ENCODE measurements around the gene RBCK1.
"Not testable (repeated sequence)": the region's sequence is repeated elsewhere in the genome, so short reads cannot be mapped to it uniquely, and the experiment has no call there.

RBCK1 gene

DNA sequence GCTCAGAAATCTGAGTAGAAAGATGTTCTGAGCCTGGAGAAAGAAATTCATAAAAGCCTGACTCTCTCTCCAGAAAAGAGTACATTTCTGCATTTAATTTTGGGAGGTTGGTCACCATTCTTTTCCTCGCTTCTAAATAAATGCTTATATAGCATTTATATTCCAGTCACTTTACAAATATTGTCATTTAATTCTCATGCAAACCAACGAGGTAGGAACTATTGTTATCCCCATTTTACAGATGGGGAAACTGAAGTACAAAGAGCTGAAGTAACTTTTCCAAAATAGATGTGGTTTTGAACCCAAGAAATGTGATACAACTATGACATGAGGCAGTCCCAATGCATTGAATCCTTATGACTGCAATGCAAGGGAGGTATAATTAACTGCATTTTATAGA lies 32.0 kb upstream of the RBCK1 start:
- no peak for DNase-seq (ENCODE audit: low spot score)

DNA sequence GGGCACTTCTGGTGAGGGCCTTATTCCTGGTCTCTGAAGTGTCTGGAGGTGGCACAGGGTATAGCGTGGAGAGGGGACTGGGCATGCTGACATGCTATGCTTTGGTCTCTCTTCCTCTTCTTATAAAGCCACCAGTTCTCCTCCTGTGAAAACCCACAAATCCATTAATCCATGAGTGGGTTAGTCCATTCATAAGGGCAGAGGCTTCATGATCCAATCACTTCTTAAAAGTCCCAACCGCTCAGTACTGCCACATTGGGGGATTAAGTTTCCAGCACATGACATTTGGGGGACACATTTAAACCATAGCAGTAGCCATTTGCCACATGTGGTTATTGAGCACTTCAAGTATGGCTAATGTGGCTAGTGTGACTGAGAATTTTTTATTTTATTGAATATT lies 31.3 kb upstream of the RBCK1 start:
- DNase-seq (ENCODE audit: low spot score) = no peak

DNA sequence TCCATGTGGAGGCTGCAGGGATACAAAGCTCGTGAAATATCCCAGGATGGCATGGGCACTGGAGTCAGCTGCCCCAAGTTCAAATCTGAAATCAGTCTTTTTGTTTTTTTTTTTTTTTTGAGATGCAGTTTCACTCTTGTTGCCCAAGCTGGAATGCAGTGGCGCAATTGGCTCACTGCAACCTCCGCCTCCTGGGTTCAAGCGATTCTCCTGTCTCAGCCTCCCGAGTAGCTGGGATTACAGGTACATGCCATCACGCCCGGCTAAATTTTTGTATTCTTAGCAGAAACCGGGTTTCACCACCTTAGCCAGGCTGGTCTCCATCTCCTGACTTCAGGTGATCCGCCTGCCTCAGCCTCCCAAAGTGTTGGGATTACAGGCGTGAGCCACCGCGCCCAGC lies 30.5 kb upstream of the RBCK1 start:
- not testable (repeated sequence) for DNase-seq (ENCODE audit: low spot score)

DNA sequence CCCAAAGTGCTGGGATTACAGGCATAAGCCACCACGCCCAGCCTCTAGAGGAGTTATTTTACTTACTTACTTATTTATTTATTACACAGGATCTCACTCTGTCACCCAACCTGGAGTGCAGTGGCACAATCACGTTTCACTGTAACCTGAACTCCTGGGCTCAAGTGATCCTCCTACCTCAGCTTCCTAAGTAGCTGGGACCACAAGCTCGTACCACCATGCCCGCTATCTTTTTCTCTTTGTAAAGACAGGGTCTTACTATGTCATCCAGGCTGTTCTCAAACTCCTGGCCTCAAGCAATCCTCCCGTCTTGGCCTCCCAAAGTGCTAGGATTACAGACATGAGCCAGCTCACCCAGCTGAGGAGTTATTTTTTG lies 29.1 kb upstream of the RBCK1 start:
- no peak for DNase-seq (ENCODE audit: low spot score)

DNA sequence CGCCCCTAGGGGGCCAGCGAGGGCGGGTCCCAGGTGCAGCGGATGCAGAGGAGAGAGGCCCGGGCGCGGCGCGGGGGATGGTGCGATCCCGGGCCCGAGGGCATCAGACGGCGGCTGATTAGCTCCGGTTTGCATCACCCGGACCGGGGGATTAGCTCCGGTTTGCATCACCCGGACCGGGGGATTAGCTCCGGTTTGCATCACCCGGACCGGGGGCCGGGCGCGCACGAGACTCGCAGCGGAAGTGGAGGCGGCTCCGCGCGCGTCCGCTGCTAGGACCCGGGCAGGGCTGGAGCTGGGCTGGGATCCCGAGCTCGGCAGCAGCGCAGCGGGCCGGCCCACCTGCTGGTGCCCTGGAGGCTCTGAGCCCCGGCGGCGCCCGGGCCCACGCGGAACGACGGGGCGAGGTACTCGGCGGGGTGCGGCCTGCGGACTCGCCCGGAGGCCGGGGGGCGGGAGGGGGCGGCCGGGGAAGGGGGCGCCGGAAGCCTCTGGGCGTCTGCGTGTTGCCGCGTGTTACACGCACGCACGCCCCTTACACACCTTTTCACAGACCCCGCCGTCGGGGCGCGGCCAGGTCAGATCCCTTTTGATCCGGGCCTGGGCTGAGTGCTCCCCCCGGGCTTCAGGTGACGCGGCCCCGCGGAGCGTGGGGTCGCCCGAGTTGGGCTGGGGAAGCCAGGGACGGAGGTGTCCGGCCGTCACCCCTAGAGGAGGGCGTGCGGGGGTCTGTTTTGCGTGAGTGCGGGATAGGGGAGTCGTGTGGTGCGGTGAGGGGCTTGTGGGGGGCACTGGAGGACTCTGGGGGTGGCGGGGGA lies 27.1 kb upstream of the RBCK1 start:
- DNase-seq (ENCODE audit: low spot score) = no peak

DNA sequence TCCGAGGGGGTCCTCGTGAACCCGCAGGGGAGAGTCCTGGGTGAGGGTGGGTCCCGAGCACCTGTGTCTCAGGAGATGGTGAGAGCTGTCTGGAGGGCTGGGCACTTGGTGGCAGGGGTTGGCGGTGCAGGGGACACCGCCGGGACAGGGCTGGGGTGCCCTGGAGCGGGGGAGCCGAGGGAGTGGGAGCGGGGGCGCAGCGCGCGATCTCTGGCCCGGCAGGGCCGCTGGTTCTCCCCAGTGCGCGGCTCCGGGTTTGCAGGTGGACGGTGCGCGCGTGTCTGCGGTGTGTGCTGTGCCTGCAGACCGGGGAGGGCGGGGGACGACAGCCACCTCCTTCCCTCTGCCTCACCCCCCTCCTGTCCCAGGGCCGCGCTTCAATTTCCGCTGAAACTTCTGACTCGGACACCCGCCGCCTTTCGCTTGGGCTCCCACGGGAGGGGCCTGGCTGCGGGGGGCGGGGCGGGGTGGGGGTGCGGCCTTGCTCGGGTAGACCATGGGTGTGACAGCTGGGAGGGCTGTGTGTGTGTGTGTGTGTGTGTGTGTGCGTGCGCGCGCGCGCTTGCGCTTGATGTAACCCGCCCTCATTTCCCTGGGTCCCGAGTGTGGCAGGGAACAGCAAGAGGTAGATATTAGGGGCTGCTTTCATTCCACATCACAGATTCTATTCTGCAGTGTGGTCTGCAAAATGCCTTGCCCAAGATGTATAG lies 26.4 kb upstream of the RBCK1 start:
- peak; percentile 38 for DNase-seq (ENCODE audit: low spot score)

DNA sequence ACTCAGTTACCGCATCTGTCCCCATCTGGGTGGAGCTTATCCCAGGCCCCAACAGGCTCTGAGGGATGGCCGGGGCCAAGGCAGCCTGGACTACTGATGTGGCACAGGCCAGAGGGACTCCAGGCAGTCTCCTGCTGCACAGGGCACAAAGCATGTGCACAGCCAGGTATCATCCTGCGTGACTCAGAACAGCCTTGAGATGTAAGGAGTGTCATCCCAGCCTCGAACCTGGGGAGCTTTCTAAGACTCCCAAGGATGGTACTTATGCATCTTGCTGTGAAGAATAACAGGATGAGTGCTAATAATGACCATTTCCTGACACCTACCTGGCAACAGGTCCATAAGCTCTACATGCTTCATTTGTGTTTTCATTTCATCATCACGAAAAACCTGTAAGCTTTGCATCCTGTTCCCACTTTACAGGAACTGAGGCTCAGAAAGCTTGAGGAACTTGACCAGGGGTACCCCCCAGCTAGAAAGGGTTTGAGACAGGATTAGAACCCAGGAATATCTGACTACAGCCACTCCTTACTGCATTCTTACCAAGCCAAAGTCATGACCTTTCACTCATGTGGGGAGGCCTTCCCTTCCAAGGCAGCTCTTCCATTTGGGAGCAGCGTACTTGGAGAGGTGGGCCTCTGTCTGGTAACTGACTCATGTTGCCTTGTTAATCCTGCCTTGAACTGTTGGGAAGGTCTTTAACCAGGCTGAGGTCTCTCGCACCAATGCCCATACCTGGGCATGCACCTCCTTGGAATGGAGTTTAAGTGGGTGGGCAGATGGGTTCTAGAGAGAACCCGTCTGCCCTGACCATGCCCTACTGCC lies 25.6 kb upstream of the RBCK1 start:
- DNase-seq (ENCODE audit: low spot score) = no peak

DNA sequence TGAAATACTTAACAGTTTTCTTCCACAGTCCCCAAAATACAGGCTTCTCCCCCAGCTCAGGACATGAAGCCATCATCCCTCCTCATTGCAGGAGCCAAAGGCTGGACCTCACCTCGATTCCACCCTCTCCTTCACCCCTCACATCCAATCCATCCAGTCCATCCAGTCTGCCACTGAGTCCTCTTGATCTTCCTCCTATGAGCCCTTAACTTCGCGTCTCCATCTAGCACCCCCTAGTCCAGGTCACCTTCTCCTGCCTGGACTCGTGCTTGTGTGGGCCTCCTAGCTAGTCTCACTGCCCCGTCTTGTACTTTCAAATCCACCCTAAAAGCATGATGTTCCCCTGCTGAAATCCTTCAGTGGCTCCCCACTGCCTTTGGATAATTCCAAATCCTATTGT lies 24.2 kb upstream of the RBCK1 start:
- DNase-seq (ENCODE audit: low spot score) = no peak

DNA sequence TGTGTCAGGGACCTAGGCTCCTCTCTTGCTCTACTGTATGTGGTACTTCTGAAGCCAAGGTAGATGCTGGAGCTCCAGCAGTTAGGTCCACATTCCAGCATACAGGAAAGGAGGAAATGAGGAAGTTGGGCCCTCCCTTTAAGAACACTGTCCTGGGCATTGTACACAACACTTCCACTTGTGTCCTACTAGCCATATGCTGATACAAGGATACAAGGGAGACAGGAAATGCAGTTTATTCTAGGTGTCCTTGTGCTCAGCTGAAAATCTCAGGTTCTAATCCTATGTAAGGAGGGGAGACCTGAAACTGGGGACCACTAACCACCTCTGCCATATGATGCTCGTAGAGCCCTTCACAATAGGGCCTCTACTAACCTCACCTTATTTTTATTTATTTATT lies 23.4 kb upstream of the RBCK1 start:
- no peak for DNase-seq (ENCODE audit: low spot score)

DNA sequence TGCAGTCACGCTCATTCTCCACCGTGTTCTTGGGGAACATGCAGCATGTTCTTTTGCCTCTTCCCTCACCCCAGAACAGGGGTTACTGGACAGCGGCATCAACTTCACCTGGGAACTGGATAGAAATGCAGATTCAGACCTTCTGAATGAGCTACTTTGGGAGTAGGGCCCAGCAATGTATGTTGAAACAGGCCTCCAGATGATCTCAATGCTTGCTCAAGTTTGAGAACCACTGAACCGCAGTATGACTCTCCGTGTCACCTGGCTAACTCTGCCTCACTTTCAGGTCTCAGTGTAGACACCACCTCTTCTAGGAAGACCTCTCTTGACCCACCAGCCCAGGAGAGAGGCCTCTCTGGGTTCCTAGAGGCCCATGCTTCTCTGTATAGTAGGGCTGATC lies 22.7 kb upstream of the RBCK1 start:
- no peak for DNase-seq (ENCODE audit: low spot score)

DNA sequence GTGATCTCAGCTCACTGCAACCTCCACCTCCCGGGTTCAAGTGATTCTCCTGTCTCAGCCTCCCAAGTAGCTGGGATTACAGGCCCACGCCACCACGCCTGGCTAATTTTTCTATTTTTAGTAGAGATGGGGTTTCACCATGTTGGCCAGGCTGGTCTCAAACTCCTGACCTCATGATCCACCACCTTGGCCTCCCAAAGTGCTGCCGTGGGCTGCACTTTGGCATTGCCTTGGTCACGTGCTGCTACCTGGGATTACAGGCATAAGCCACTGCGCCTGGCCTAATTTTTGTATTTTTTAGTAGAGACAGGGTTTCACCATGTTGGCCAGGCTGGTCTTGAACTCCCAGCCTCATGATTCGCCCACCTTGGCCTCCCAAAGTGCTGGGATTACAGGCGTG lies 21.5 kb upstream of the RBCK1 start:
- not testable (repeated sequence) for DNase-seq (ENCODE audit: low spot score)

DNA sequence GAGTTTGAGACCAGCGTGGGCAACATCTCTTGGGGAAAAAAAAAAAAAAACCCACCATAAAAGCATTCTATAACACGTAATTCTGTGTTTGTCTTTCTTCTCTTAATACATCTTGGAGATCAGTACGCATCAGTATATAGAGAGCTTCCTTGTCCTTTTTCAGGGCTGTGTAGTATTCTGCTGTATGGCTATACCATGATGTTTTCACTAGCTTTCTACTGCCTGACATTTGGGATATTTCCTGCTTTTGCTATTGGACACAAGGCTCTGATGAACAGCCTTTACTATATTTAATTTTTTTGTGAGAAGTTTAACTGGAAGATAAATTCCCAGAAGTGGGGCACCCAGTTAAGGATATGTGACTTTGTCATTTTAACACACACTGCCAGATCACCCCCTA lies 20.6 kb upstream of the RBCK1 start:
- DNase-seq (ENCODE audit: low spot score) = no peak

DNA sequence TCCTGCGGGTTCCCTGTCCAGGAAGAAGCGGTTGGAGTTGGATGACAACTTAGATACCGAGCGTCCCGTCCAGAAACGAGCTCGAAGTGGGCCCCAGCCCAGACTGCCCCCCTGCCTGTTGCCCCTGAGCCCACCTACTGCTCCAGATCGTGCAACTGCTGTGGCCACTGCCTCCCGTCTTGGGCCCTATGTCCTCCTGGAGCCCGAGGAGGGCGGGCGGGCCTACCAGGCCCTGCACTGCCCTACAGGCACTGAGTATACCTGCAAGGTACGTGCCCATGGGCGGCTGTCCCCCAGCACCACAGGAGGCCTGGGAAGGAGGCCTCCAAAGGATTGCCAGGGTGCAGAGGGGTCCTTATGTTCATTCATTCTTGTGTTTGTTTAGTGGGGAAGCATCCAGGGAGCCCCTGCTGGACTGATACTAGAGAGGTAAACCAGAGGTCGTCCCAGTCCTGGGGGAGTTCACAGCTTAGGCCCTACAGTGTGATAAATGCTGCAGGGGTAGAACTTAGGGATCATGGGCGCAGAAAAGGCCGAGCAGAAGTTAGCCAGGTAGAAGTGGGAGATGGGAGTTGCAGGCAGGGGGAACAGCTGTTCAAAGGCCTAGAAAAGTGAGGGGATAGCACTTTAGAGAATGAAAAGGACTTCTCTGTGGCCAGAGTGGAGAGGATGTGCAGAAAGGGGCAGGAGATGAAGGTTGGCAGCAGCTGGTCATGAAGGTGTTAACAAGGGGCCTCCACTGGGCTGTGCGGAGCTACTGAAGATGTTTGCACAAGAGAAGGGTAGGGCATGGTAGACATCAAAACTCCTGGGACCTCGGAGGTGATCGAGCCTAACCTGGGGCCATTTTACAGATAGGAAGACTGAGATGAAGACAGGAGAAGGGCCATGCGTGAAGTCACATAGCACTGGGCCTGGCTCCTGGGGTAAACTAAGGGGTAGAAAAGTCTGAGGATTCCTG lies 19.8 kb upstream of the RBCK1 start:
- DNase-seq (ENCODE audit: low spot score) = no peak

DNA sequence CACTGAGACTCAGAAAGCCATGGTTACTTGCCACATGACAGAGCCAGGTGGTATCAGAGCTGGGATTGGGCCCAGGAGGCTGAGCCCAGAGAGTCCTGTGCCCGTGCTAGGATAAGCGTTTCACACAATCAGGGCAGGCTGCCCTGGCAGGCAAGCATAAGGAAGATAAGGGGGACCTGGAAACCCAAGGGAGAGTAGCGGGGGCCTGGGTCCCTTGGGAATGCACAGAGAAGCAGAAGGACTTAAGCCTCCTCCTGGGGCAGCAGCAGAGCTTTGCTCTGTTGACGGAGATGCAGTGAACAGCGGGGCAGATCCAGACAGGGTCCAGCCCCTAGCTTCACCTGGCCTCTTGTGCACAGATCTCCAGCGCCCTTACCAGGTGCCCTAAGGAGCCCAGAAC lies 18.9 kb upstream of the RBCK1 start:
- DNase-seq (ENCODE audit: low spot score) = no peak

DNA sequence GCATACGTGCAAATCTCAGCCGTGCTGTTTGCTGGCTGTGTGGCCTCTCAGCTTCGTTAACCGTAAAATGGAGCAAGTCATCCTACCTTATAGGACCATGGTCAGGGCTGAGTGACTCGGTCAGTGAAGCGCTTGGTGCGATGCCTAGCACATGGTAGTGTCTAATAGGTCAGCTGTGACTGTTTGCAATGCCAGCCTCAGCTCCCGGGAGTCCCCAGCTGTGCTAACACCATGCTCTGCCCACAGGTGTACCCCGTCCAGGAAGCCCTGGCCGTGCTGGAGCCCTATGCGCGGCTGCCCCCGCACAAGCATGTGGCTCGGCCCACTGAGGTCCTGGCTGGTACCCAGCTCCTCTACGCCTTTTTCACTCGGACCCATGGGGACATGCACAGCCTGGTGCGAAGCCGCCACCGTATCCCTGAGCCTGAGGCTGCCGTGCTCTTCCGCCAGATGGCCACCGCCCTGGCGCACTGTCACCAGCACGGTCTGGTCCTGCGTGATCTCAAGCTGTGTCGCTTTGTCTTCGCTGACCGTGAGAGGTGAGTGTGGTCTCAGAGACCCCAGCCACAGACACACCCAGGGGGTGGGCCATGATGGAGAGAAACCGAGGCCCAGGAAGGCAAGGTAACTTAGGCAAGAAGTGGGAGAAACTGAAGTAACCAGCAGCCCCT lies 16.9 kb upstream of the RBCK1 start:
- no peak for DNase-seq (ENCODE audit: low spot score)

DNA sequence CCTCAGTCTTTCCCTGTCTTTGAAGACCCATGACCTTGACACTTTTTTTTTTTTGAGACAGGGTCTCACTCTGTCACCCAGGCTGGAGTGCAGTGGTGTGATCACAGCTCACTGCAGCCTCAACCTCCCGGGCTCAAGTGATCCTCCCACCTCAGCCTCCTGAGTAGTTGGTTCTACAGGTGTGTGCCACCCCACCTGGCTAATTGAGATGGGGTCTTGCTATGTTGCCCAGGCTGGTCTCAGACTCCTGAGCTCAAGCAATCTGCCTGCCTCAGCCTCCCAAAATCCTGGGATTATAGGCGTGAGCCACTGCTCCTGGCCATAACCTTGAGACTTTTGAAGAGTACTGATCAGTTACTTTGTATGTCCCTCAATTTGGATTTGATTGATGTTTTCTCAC lies 14.8 kb upstream of the RBCK1 start:
- DNase-seq (ENCODE audit: low spot score) = not testable (repeated sequence)

DNA sequence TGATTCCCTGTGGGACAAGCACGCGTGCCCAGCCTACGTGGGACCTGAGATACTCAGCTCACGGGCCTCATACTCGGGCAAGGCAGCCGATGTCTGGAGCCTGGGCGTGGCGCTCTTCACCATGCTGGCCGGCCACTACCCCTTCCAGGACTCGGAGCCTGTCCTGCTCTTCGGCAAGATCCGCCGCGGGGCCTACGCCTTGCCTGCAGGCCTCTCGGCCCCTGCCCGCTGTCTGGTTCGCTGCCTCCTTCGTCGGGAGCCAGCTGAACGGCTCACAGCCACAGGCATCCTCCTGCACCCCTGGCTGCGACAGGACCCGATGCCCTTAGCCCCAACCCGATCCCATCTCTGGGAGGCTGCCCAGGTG lies 11.9 kb upstream of the RBCK1 start:
- DNase-seq (ENCODE audit: low spot score) = no peak

DNA sequence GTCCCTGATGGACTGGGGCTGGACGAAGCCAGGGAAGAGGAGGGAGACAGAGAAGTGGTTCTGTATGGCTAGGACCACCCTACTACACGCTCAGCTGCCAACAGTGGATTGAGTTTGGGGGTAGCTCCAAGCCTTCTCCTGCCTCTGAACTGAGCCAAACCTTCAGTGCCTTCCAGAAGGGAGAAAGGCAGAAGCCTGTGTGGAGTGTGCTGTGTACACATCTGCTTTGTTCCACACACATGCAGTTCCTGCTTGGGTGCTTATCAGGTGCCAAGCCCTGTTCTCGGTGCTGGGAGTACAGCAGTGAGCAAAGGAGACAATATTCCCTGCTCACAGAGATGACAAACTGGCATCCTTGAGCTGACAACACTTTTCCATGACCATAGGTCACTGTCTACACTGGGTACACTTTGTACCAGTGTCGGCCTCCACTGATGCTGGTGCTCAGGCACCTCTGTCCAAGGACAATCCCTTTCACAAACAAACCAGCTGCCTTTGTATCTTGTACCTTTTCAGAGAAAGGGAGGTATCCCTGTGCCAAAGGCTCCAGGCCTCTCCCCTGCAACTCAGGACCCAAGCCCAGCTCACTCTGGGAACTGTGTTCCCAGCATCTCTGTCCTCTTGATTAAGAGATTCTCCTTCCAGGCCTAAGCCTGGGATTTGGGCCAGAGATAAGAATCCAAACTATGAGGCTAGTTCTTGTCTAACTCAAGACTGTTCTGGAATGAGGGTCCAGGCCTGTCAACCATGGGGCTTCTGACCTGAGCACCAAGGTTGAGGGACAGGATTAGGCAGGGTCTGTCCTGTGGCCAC lies 11.3 kb upstream of the RBCK1 start:
- no peak for DNase-seq (ENCODE audit: low spot score)

DNA sequence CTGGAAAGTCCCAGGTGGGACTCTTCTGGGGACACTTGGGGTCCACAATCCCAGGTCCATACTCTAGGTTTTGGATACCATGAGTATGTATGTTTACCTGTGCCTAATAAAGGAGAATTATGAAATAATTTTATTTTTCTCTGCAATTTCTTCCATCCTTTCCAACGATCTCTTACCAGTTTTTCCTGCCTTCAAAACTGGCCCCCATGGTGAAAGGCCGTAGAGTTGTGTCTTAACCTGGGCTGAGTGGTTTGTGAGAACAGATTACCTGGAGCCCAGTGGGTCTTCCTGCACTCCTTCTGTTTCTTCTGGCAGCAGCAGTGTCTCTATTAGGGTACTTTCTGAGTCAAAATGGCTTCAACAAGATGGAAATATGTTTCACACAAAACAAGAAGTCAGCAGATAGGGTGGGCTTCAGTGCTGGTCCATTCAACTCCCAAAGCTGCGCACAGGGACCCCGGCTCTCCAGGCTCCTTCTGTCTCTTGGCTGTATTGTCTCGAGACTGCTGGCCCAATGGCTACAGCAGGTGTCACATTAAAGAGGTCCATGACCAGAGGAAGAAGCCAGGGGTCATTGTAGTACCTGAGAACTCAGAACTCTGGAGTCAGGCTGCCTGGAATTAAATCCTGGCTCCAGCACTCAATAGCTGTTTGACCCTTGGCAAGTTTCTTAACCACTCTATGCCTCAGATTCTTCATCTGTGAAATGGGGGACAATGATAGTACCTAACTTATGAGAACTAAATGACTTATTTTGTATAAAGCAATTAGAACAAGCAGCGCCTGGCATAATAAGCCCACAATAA lies 10.5 kb upstream of the RBCK1 start:
- no peak for DNase-seq (ENCODE audit: low spot score)
